Mesodermal cell (in vitro differentiated cells): ENCODE measurements around the gene KRT26.

Source experiments
- H3K27ac ChIP-seq: 2 replicates; pipeline ENCODE4 v1.7.0; 2013; ENCODE audit warnings: mild to moderate bottlenecking, low read depth, low read length, moderate library complexity; ENCODE audit not compliant: severe bottlenecking
- H3K36me3 ChIP-seq: 2 replicates; pipeline ENCODE4 v1.7.1; 2013; ENCODE audit warnings: mild to moderate bottlenecking, low read length, moderate library complexity; ENCODE audit not compliant: control insufficient read depth, insufficient read depth
- H3K4me1 ChIP-seq: one replicate; pipeline ENCODE4 v1.7.1; 2013; ENCODE audit warnings: mild to moderate bottlenecking, low read length; ENCODE audit not compliant: insufficient read depth, control insufficient read depth, poor library complexity, severe bottlenecking
- H3K4me3 ChIP-seq: 2 replicates; pipeline ENCODE4 v1.7.0; 2013; ENCODE audit warnings: low read length, control low read depth, mild to moderate bottlenecking; ENCODE audit not compliant: insufficient read depth, poor library complexity, severe bottlenecking; ENCODE audit errors: extremely low read depth
- H3K9me3 ChIP-seq: 2 replicates; pipeline ENCODE4 v1.7.1; 2013; ENCODE audit warnings: mild to moderate bottlenecking, low read length, moderate library complexity; ENCODE audit not compliant: control insufficient read depth
- WGBS, 2 experiments: methylation state at CpG; one replicate each; pipeline ENCODE4 v1.1.5; 2013; ENCODE audit warnings: missing lambda C conversion rate in 2 of 2; ENCODE audit not compliant: insufficient coverage in 2 of 2; 5-methylcytosine and 5-hydroxymethylcytosine counted together

KRT26 gene

GRCh38 chr17:40813804-40814203, 41.8 kb upstream of the KRT26 start:
- no peak overlapping the region for H3K27ac ChIP-seq
- H3K4me3 ChIP-seq: no peak overlapping the region
- peaks cover 10% of the 10 kb centered on the region for H3K36me3 ChIP-seq
- peaks cover 5% of the 10 kb centered on the region for H3K4me1 ChIP-seq
- no peaks in the 10 kb centered on the region for H3K9me3 ChIP-seq
- 78 to 83% methylated on average over 3 of the region's 4 CpGs for WGBS, 2 experiments

- peaks cover 9% of the 10 kb centered on the region for H3K36me3 ChIP-seq
- H3K27ac ChIP-seq: no peak overlapping the region
- no peaks in the 10 kb centered on the region for H3K9me3 ChIP-seq
- H3K4me1 ChIP-seq: peaks cover 5% of the 10 kb centered on the region
- no peak overlapping the region for H3K4me3 ChIP-seq
- WGBS, 2 experiments: 100% methylated on average over 1 of the region's 3 CpGs
Observed at GRCh38 chr17:40812639-40813038, 40.6 kb upstream of the KRT26 start.

- 69 to 88% methylated on average over 1 to 2 of the region's 6 CpGs for WGBS, 2 experiments
Observed at GRCh38 chr17:40810494-40810893, 38.5 kb upstream of the KRT26 start.

GRCh38 chr17:40809721-40810421, 37.9 kb upstream of the KRT26 start:
- Histone ChIP-seq H3K36me3 (no peaks in the 10 kb centered on the region), H3K9me3 (no peaks in the 10 kb centered on the region), H3K4me3 (no peak overlapping the region), H3K4me1 (peaks cover 5% of the 10 kb centered on the region), H3K27ac (no peak overlapping the region)
- WGBS, 2 experiments: no CpG with 5 or more reads among the region's 2 CpGs

More at GRCh38 chr17:40810494-40810893, 38.5 kb upstream of the KRT26 start:
- Histone ChIP-seq H3K36me3 (no peaks in the 10 kb centered on the region), H3K9me3 (no peaks in the 10 kb centered on the region), H3K4me3 (no peak overlapping the region), H3K4me1 (peaks cover 5% of the 10 kb centered on the region), H3K27ac (no peak overlapping the region)

GRCh38 chr17:40806131-40806530, 34.1 kb upstream of the KRT26 start:
- no peaks in the 10 kb centered on the region for H3K36me3 ChIP-seq
- whole genome bisulfite sequencing, 2 experiments: 82 to 83% methylated on average over 1 to 2 of the region's 3 CpGs
- no peak overlapping the region for H3K4me3 ChIP-seq
- H3K4me1 ChIP-seq: peaks cover 5% of the 10 kb centered on the region
- no peaks in the 10 kb centered on the region for H3K9me3 ChIP-seq
- H3K27ac ChIP-seq: no peak overlapping the region

GRCh38 chr17:40803617-40804082, 31.6 kb upstream of the KRT26 start:
- Histone ChIP-seq H3K36me3 (no peaks in the 10 kb centered on the region), H3K9me3 (no peaks in the 10 kb centered on the region), H3K4me1 (no peaks in the 10 kb centered on the region), H3K4me3 (no peak overlapping the region), H3K27ac (no peak overlapping the region)
- WGBS, 2 experiments: 21 to 22% methylated on average over 6 to 8 of the region's 13 CpGs

- 78% methylated on average over 2 of the region's 2 CpGs for WGBS, 2 experiments
- Histone ChIP-seq H3K27ac (no peak overlapping the region), H3K4me3 (no peak overlapping the region), H3K36me3 (no peaks in the 10 kb centered on the region), H3K9me3 (no peaks in the 10 kb centered on the region), H3K4me1 (no peaks in the 10 kb centered on the region)
Observed at GRCh38 chr17:40801157-40801556, 29.2 kb upstream of the KRT26 start.

- H3K4me3 ChIP-seq: no peak overlapping the region
- no peaks in the 10 kb centered on the region for H3K9me3 ChIP-seq
- 81 to 92% methylated on average over 1 of the region's 1 CpG for WGBS, 2 experiments
- H3K27ac ChIP-seq: no peak overlapping the region
- H3K4me1 ChIP-seq: no peaks in the 10 kb centered on the region
- no peaks in the 10 kb centered on the region for H3K36me3 ChIP-seq
Observed at GRCh38 chr17:40800381-40800780, 28.4 kb upstream of the KRT26 start.

- no peak within 1 kb of the TSS for H3K4me3 ChIP-seq
- WGBS, 2 experiments: no CpG with 5 or more reads among the region's 3 CpGs
- no peaks in the 10 kb centered on the region for H3K9me3 ChIP-seq
- H3K4me1 ChIP-seq: no peaks in the 10 kb centered on the region
- H3K27ac ChIP-seq: no peak within 1 kb of the TSS
- H3K36me3 ChIP-seq: no peaks in the 10 kb centered on the region
Observed at GRCh38 chr17:40799859-40800258, 27.9 kb upstream of the KRT26 start, which contains the start of gene KRT28. KRT28 (minus strand) TSS chr17:40799959; CDS start chr17:40799893, 66 bp downstream.

- no peaks in the 10 kb centered on the region for H3K36me3 ChIP-seq
- H3K4me3 ChIP-seq: no peak overlapping the region
- WGBS, 2 experiments: 89 to 94% methylated on average over 21 to 24 of the region's 27 CpGs
- H3K4me1 ChIP-seq: no peaks in the 10 kb centered on the region
- no peaks in the 10 kb centered on the region for H3K9me3 ChIP-seq
- no peak overlapping the region for H3K27ac ChIP-seq
Observed at GRCh38 chr17:40796846-40797245, 24.8 kb upstream of the KRT26 start.

- H3K27ac ChIP-seq: no peak overlapping the region
- H3K4me1 ChIP-seq: no peaks in the 10 kb centered on the region
Observed at GRCh38 chr17:40795019-40795667, 23.1 kb upstream of the KRT26 start.

More at GRCh38 chr17:40795019-40795667, 23.1 kb upstream of the KRT26 start:
- Histone ChIP-seq H3K4me3 (no peak overlapping the region), H3K36me3 (no peaks in the 10 kb centered on the region), H3K9me3 (no peaks in the 10 kb centered on the region)
- WGBS, 2 experiments: 79 to 90% methylated on average over 6 to 7 of the region's 10 CpGs
